GM19099 (cell line): ENCODE measurements around the gene SLC6A11.

Experiments used
- POLR2A ChIP-seq: IDR thresholded peaks from 3 replicates; pipeline ENCODE4 v1.6.1; 2011; ENCODE audit warnings: low read depth; ENCODE audit not compliant: insufficient read length; ENCODE audit errors: extremely low read depth

The SLC6A11 gene

DNA sequence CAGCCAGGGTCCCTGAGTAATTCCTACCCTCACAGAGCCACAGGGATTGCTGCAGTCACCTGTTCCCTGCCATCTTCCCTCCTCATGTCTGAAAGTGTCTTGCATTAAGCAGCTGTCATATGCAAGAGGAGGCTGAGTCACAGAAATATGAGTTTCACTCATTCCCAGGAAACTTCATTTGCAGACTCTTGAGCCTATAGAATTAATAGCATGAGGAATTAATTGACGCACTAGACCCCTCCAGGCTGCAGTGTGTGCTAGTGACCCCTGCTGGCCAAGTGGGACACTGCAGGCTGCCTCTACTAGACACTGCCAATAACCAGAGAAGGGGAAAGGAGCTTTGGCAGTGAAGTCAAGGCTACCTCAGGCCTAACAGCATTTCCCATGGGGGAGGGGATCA, 125.9 kb downstream of the SLC6A11 start:
- TF ChIP-seq POLR2A: no peak

DNA sequence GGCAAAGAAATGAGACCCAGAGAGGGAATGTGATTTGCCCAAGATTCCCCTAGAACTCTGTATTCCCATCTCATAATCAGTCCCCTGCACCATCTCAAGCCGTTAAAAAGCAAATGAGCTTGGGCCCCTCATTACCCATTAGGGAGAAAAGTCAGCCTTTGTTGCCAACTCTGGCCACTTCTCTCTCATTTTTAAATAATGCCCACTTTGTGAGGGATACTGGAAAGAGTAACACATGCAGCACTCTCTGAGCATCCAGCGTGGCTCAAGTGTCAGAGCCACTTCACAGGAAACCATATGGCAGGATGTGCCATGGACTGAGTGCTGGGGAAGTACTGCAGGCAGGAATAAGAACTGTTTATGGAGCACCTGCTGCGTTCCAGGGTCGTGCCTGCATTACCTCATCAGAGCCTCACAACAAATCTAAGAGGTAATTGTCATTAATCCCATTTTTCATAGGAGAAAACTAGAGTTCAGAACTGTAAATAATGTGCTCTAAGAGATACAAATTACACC, 126.7 kb downstream of the SLC6A11 start:
- no peak for TF ChIP-seq POLR2A

DNA sequence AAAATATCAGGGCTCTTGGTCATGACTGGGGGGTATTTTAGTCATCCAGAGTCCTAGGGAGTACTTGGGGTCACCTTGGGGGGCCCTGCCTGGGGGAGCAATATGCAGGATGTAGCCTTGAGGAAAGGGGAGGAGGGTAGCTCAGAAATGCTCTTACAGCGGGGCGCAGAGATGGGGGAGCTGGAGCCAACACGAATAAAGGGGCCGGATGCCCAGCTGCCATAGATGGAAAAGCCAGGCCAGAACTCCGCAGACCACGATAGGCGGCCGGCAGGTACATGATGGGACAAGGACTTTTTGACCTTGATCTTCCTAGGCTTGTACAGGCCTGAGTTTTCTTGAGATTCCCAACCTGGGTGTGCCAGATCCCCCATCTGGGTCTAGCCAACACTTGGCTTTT, 128.8 kb downstream of the SLC6A11 start:
- TF ChIP-seq POLR2A: no peak

DNA sequence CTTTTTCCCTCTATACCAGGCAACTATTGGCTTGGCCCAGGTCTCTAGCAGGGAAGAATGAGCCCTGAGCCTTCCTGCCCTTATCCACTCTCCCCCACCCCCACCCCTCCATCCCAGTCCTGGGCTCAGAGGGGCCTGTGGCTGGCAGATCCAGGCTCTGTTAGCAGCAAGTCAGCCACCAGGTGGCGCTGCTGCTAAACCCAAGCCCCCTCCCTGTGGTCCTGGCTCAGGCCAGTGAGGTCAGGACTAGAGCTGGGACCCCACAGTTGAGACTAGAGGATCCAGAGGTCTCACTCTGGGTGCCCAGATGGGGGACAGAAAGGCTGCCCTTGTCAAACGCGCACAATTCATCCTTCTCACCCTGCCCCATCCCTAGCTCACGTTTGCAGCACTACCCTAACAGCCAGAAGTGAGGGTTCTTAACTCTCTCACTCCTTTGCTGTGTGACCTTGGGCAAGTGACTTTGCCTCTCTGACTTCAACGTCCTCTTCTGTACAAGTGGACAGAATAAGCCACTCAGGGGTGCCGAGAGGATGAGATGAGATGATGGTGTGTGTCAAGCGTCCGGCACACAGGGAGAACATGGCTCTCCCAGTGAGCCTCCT, 129.8 kb downstream of the SLC6A11 start:
- no peak for TF ChIP-seq POLR2A

DNA sequence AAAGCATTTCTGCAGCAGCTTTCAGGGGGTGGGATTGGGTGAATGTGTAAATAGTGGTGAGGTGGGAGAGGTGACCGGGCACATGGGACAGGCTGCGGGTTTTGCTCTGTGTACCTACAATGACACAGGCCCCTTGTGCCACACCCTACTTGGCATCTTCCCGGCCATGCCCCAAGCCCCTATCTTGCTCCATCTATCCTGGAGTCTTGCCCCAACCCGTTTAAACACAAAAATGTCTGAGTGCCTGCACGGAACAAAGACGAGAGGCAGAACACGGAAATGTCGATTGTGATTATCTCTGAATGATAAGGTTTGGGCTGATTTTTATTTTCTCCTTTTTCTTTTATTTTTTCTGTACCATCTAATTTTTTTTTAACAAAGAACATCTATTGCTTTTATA, 130.5 kb downstream of the SLC6A11 start:
- no peak for TF ChIP-seq POLR2A

DNA sequence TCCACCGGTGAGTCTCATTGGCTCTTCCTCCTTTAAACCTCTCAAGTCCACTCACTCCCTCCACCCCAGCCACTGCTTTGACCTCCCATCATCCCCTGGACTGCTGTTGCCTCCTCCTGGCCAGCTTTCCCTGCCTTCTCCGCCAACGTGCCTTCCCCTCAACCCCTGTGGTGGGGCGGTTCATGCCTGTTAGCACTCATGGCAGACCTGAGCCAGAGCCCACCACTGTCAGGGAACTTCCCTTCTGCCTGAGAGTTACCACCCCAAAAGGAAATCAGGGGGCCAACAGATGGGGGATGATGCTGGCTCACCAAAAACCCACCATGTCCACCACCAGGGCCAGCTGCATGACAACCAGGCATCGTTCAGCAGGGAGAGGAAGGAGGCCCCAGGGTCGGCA, 132.3 kb downstream of the SLC6A11 start:
- TF ChIP-seq POLR2A: no peak

DNA sequence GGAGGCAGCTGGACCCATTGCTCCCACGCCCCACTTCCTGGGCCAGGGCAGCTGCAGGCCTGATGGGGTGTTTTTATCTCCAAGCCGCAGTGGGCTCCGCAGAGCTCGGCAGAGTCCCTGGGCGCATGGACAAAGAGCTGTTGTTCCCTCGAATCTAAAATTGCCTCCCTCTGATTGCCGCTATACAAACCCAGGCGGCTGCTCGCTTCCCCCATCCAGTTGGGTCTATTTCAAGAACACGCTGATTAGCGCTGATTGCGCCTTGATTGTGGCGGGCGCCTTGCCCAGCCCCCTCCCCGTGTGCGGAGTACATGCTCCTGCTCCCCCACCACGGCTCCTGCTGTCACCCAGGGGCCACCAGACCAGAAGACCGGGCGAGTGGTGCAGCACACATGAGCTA, 133.2 kb downstream of the SLC6A11 start:
- TF ChIP-seq POLR2A: no peak

DNA sequence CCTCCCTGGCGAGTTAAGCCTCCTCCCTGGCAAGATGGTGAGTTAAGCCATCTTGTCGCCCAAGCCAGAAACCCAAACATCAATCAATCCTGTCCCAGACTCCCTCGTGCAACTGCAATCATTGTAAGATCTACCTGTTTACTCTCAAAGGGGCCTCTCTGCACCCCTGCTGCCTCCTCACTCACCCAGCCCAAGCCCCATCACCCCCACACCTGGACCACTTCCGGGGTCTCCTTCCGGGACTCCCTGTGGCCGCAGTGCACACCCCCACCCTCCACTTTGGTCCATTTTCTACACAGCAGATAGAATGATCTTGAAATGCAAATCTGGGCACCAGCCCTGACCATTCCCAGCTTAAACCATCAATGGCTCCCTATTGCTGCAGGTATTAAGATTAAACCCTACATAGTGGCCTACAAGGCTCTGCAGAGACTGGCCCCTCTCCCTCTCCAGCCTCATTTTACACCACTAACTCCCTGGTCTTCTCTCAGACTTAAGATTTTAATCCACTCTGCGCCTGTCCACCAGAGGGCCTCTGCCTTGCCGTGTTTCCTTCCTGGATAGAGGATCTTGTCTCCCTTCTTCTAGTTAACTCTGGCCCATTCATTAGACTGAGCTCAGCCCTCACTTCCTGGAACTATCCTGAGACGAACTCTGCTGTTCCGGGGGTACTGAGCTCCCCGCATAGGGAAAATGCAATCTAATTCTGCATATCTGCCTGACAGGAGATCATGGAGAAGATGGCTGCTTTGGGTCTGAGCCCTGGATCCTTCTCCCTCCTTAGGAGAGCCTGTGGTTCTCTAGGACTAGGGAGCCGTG, 134.7 kb downstream of the SLC6A11 start:
- no peak for TF ChIP-seq POLR2A

DNA sequence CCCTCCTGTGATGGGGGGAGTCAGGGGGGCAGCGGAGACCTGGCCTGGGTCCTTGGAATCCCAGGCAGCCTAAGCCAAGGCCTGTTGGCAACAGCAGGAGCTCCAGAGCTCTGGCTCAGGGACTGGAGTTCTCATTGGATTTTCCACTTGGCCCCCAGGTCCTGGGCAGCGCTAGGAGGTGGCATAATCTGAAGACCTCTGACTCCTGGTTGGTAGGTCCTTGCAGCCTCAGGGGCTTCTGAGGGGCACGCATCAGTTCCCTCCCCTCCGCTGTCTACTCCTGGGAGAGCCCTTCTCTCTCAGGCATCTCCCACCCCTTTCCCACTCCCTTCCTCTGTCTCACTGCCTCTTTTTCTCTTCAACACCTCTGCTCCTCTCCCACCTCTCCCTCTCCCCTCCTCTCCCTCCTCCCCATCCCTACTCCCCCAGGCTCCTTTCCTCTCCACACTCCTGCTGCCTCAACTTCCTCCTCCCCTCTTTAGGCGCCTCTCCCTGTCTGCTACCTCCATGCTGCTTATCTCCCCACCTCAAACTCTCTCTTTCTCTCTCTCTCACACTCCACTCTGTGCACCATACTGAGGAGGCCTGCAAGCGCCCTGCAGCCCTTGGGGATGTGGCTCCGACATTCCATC, 135.4 kb downstream of the SLC6A11 start:
- TF ChIP-seq POLR2A: no peak

DNA sequence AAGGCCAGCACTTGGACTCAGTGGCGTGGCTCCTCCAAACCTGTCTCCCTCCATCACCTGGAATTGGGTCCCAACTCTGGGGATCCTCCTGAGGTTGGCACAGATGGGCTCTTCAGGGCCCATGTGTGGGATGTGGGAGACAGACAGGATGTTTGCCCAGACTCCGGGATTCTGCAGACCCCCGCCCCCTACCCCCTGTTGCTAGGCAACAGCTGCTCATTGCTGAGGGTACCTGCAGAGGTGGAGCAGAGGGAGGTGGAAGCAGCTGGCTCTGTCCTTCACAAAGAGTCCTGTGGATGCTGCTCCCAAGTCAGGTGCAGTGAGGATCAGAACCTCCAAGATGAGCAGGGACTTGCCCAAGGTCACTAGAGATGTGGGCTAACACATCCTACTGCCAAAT, 136.5 kb downstream of the SLC6A11 start:
- TF ChIP-seq POLR2A: no peak

DNA sequence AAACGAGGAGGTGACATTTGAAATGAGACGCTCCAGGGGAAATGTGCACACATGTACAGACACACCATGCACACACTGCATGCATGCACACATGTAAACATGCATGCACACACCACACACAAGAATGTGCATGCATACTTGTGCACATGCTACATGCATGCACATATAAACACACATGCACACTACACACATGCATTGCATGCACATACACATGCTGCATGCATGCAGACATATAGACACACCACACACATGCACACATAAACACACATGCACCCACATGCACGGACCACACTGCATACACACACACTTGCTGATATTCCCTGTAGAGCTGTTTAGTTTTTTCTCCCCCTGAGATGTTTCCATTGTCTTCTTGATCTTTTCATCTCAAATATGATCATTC, 138.7 kb downstream of the SLC6A11 start:
- TF ChIP-seq POLR2A: no peak

DNA sequence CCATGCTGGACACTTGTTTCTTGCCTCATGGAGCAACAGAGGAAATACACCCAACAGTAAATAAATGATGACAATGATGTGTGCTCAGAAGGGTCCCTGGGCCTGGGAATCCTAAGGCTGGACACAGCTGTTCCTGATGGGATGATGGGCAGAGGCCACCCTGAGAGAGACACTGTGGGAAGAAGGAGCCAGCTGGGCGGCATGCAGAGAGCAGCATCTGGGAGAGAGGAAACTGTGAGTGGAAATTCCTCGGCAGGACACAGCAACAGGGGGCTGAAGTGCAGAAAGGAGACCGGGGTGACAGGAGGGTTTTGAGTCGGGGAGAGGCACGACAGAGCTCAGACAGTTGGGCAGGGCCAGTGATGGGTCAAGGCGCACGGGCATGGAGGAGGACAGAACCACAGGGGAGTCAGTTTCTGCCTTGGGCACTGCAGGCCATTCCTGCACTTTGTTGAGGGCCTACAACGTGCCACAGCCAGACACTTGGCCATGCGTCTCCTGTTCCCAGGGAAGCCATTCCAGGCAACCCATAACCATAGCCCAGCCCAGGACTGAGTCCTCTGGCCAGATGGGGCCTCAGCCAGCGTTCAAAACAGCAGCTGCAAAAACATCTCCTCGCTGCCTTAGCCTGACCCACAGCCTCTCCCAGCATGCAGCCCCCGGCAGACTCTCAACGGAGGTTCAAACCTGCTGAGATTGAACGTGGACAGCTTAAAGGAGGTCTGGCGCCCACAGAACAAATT, 139.9 kb downstream of the SLC6A11 start:
- no peak for TF ChIP-seq POLR2A

DNA sequence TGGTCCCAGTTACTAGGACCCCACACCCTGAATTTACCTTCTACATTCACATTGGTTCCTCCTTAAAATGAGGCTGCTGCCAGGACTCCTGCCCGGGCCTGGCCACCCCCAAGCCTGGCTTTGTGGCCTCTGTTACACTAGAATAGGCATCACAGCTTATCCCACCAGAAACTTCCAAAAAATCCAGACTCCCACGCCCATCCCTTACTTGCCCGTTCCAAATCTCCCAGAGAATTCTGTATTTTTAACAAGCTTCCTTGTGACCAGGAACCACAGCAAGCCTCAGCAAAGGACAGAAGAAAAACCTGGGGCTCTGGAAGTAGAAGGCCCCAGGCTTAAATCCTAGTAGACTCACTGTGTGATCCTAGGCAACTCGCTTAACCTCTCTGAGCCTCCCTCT, 140.5 kb downstream of the SLC6A11 start:
- no peak for TF ChIP-seq POLR2A

DNA sequence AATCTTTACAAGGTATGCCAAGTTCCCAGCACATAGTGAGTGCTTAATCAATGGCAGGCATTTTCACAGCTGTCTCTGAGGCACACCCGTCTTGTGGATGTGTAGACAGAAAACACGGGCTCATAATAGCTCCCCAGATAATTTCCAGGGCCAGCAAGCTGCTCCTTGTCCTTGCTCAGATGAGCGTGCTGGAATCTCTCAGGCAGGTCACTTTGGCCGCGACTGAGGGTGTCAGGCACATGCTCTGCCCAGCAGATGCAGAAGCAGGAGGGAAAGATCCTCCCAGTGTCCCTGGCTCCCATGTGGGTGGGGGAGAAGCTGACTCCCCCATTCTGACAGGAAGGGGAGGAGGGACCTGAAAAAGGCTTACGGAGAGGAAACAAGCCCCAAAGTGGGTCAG, 141.0 kb downstream of the SLC6A11 start:
- no peak for TF ChIP-seq POLR2A
